SK-N-MC (cell line): Measurements from ENCODE around the gene DNAJC15.

Experiments used
- EZH2 ChIP-seq: fragments of 200-600 bp; sonication (generic); IDR thresholded peaks from one replicate; pipeline ENCODE4 v1.6.1; 2017; ENCODE audit warnings: antibody characterized with exemption
- FOXP2 ChIP-seq: optimal IDR thresholded peaks from 2 replicates; pipeline ENCODE3; 2011; ENCODE audit warnings: mild to moderate bottlenecking, moderate library complexity; ENCODE audit not compliant: insufficient read depth; ENCODE audit errors: extremely low read length, control extremely low read depth
- POLR2AphosphoS5 ChIP-seq: IDR thresholded peaks from 2 replicates; pipeline ENCODE4 v1.6.1; 2012; ENCODE audit warnings: mild to moderate bottlenecking, low read depth, low read length, borderline replicate concordance

DNA sequence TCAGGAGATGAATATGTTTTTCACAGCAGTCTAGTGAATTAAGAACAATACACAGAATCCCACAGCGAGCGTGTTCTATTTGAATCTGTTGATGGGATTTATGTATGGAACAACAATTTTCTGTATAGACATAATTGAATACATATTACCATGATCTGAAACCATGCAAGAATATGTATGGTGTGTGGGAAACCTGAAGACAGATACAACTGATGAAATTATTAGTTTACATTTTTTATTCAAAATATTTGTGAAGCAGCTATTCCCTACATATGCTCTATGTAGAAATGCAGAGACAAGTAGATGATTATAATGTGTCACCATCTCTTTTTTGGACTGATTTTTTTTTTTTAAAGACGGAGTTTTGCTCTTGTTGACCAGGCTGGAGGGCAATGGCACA is 91.8 kb downstream of the DNAJC15 start:
- TF ChIP-seq POLR2AphosphoS5 (no peak), EZH2 (no peak), FOXP2 (no peak)
